Gastrocnemius medialis (tissue), 4 donors: Measurements from ENCODE around the gene TIPRL. TPM values are rescaled to one million over a fixed set of nuclear protein-coding genes. Genes with fewer than 3 reads are reported as not detected.
"Not testable (repeated sequence)": the region's sequence is repeated elsewhere in the genome, so short reads cannot be mapped to it uniquely, and the experiment has no call there.

Experiments used
- ATAC-seq, 2 donors: fragments of 150-250 bp; one replicate each; pipeline ENCODE4 v1.9.1; 2016
- DNase-seq, 2 donors: peaks; one replicate each; pipeline ENCODE4 v3.0.0-alpha.2; 2019
- H3K27ac ChIP-seq, 4 donors: fragments of 200-600 bp; sonication (generic); 1 replicate in 1 of 4; 2 replicates in 3 of 4; pipeline ENCODE4 v1.5.1; 2016 to 2018; ENCODE audit warnings: mild to moderate bottlenecking in 2 of 4, moderate library complexity in 1 of 4
- H3K27me3 ChIP-seq, 3 donors: fragments of 200-600 bp; sonication (generic) in 2 of 3; 1 replicate in 1 of 3; 2 replicates in 2 of 3; pipeline versions ENCODE4 v1.5.1 to v1.6.0; 2016 to 2019; ENCODE audit warnings: mild to moderate bottlenecking in 1 of 3, moderate library complexity in 1 of 3
- H3K36me3 ChIP-seq, 2 donors: fragments of 200-600 bp; sonication (generic) in 1 of 2; one replicate each; pipeline ENCODE4 v1.5.1; 2017 to 2018
- H3K4me1 ChIP-seq, 2 donors: fragments of 200-600 bp; sonication (generic) in 1 of 2; one replicate each; pipeline ENCODE4 v1.5.1; 2016 to 2017; ENCODE audit warnings: mild to moderate bottlenecking in 2 of 2
- H3K4me3 ChIP-seq, 4 donors: fragments of 200-600 bp; sonication (generic) in 3 of 4; 1 replicate in 1 of 4; 2 replicates in 3 of 4; pipeline ENCODE4 v1.5.1; 2016 to 2019; ENCODE audit warnings: mild to moderate bottlenecking in 2 of 4
- H3K9me3 ChIP-seq, 3 donors: fragments of 200-600 bp; sonication (generic) in 2 of 3; 1 replicate in 1 of 3; 2 replicates in 2 of 3; pipeline ENCODE4 v1.5.1; 2016 to 2019
- CTCF ChIP-seq, 5 experiments: fragments of 450-650 bp in 3 of 5; fragments of 200-600 bp in 2 of 5; sonication (generic) in 2 of 5; IDR thresholded peaks in 4 of 5; conservative IDR thresholded peaks in 1 of 5; 1 replicate in 4 of 5; 2 replicates in 1 of 5; pipeline ENCODE4 v1.5.1; 2016 to 2019; ENCODE audit warnings: antibody characterized with exemption in 5 of 5, mild to moderate bottlenecking in 3 of 5, moderate library complexity in 3 of 5
- POLR2A ChIP-seq, 2 donors: fragments of 450-650 bp; IDR thresholded peaks; one replicate each; pipeline ENCODE4 v1.6.1; 2017; ENCODE audit warnings: antibody characterized with exemption in 2 of 2, mild to moderate bottlenecking in 2 of 2, moderate library complexity in 2 of 2
- in situ Hi-C, 4 donors: fragments of 200-750 bp; cut with MboI; loops; one replicate each; pipeline versions ENCODE4 v1.15.0 to v1.8.0; 2017; ENCODE audit warnings: low sequenced_read_pairs in 4 of 4
- intact Hi-C: fragments of 100-400 bp; cut with DNase I; formaldehyde crosslinking; loops from one replicate; pipeline ENCODE4 v1.15.1; 2023; ENCODE audit warnings: low total_unique reads
- total RNA-seq, 4 donors: library from RNA; depleted of rRNA; stranded (reverse); fragments of >200 nt; gene quantifications; one replicate each; pipeline versions ENCODE4 v1.1.0 to v1.2.3, GENCODE V29; 2016

TIPRL gene
- total RNA-seq, 4 donors from 2014 or later = 23.2 to 35.1 (median 27.1) TPM

GRCh38 chr1:168146160-168146539 lies 32.6 kb upstream of the TIPRL start:
- H3K27me3 ChIP-seq = no peaks in the 10 kb centered on the region
- no peaks in the 10 kb centered on the region for H3K4me1 ChIP-seq
- no peaks in the 10 kb centered on the region for H3K9me3 ChIP-seq
- no peak for DNase-seq
- in situ Hi-C loops = no loop called here
- ATAC-seq = no peak
- H3K36me3 ChIP-seq = no peaks in the 10 kb centered on the region
- no peak overlapping the region for H3K27ac ChIP-seq
- TF ChIP-seq CTCF (IDR thresholded peaks at IDR 0.05 in 4 of 5, conservative IDR thresholded peaks at IDR 0.05 in 1 of 5) (no peak), POLR2A (IDR thresholded peaks at IDR 0.05) (no peak)
- intact Hi-C loops = no loop called here
- H3K4me3 ChIP-seq = no peak overlapping the region

DNA sequence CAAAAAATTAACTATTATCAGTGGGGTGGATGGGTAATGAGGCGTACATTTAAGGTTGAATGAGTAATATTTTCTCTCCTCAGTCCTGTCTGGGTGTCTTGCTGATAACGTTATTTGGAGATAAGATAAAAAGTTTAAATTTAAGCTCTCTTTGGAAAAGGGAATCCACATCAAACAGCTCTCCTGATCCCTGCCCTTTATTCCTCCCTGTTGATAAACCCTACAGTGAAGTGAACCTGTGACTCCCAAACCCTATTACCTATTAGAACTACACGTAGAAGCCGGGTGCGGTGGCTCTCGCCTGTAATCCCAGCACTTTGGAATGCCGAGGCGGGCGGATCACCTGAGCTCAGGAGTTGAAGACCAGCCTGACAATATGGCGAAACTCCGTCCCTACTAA lies 32.1 kb upstream of the TIPRL start:
- H3K9me3 ChIP-seq = no peaks in the 10 kb centered on the region
- H3K27me3 ChIP-seq = no peaks in the 10 kb centered on the region
- H3K36me3 ChIP-seq = no peaks in the 10 kb centered on the region
- in situ Hi-C loops (no loop called here), intact Hi-C loops (no loop called here)
- no peaks in the 10 kb centered on the region for H3K4me1 ChIP-seq
- no peak for ATAC-seq
- TF ChIP-seq CTCF (IDR thresholded peaks at IDR 0.05 in 4 of 5, conservative IDR thresholded peaks at IDR 0.05 in 1 of 5) = no peak
- no peak for TF ChIP-seq POLR2A (IDR thresholded peaks at IDR 0.05)
- H3K4me3 ChIP-seq = no peak overlapping the region
- no peak overlapping the region for H3K27ac ChIP-seq
- no peak for DNase-seq

DNA sequence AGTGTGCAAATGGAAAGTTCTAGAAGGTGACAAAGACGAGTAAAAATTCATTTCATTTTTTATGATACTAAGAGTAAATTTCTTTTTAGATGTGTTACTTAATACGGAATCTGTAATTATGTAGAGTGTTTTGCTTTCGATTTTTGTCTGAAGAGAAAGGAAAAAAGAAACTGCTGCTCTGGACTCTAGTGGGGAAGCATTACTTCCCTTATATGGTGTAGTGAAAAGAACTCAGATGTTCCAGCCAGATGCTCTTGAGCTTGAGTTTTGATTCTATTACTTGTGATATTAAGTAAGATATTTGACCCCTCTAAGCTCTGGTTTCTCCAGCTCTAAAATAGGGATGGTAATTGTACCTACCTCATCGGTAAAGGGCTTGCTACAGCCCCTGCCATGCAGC lies 29.8 kb upstream of the TIPRL start:
- in situ Hi-C loops = no loop called here
- Histone ChIP-seq H3K4me1 (no peaks in the 10 kb centered on the region), H3K27me3 (no peaks in the 10 kb centered on the region), H3K27ac (no peak overlapping the region), H3K4me3 (no peak overlapping the region), H3K36me3 (no peaks in the 10 kb centered on the region), H3K9me3 (no peaks in the 10 kb centered on the region)
- intact Hi-C loops = no loop called here
- no peak for ATAC-seq
- TF ChIP-seq CTCF (IDR thresholded peaks at IDR 0.05 in 4 of 5, conservative IDR thresholded peaks at IDR 0.05 in 1 of 5) = no peak
- no peak for TF ChIP-seq POLR2A (IDR thresholded peaks at IDR 0.05)
- no peak for DNase-seq

- Histone ChIP-seq H3K27me3 (no peaks in the 10 kb centered on the region), H3K36me3 (no peaks in the 10 kb centered on the region), H3K27ac (no peak overlapping the region), H3K4me3 (no peak overlapping the region), H3K9me3 (no peaks in the 10 kb centered on the region), H3K4me1 (no peaks in the 10 kb centered on the region)
- intact Hi-C loops = no loop called here
- ATAC-seq (no peak), DNase-seq (no peak)
- in situ Hi-C loops = no loop called here
- TF ChIP-seq POLR2A (IDR thresholded peaks at IDR 0.05) (no peak), CTCF (IDR thresholded peaks at IDR 0.05 in 4 of 5, conservative IDR thresholded peaks at IDR 0.05 in 1 of 5) (no peak)
These were observed 28.5 kb upstream of the TIPRL start for GRCh38 chr1:168150283-168150682.

DNA sequence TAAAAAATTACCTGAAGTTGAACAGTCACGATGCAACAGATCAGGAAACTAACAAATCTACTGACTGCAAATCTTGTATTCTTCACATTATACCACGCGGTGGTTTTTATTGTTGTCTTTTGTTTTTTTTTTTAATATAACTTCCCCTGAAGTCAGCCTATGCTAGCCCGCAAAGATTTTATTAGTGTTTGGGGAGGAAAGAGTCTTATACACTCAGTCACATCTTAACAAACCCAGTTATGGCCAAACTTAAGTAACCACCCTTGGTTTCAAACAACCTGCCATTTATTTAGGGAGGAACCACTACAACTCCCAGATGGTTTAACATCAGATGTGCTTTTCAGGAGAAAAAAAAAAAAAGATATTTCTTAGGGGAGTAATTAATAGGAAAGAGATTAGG lies 26.8 kb upstream of the TIPRL start:
- DNase-seq (no peak), ATAC-seq (no peak)
- Histone ChIP-seq H3K4me1 (no peaks in the 10 kb centered on the region), H3K27me3 (no peaks in the 10 kb centered on the region), H3K36me3 (no peaks in the 10 kb centered on the region), H3K4me3 (no peak overlapping the region), H3K9me3 (no peaks in the 10 kb centered on the region), H3K27ac (no peak overlapping the region)
- in situ Hi-C loops = no loop called here
- intact Hi-C loops = no loop called here
- no peak for TF ChIP-seq CTCF (IDR thresholded peaks at IDR 0.05 in 4 of 5, conservative IDR thresholded peaks at IDR 0.05 in 1 of 5)
- no peak for TF ChIP-seq POLR2A (IDR thresholded peaks at IDR 0.05)

DNA sequence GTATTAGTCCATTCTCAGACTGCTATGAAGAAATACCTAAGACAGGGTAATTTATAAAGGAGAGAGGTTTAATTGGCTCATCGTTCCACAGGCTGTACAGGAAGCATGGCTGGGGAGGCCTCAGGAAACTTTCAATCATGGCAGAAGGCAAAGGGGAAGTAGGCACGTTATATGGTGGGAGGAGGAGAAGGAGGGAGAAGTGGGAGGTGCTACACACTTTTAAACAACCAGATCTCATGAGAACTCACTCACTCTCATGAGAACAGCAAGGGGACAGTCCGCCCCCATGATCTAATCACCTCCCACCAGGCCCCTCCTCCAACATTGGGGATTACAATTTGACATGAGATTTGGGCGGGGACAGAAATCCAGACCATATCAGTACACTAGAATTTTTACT lies 24.1 kb upstream of the TIPRL start:
- H3K9me3 ChIP-seq, H3K4me3 ChIP-seq, H3K27me3 ChIP-seq, intact Hi-C loops, H3K4me1 ChIP-seq, H3K36me3 ChIP-seq, in situ Hi-C loops, H3K27ac ChIP-seq, DNase-seq, ATAC-seq: not testable (repeated sequence)
